ENCODE measurements around the gene MRPL21.

- TF ChIP-seq CTCF (conservative IDR thresholded peaks at IDR 0.05; ENCODE audit: low read depth, low read length): no peak
- no peak for TF ChIP-seq EZH2 (IDR thresholded peaks at IDR 0.05; ENCODE audit: borderline replicate concordance, low read depth, low read length, poor library complexity, severe bottlenecking)
Measured at GRCh38 chr11:68878022-68878421, 25.6 kb downstream of the MRPL21 start.

All from A673 (cell line).